Skeletal muscle tissue (tissue), 4 donors: ENCODE results near the gene PPHLN1. TPM values are rescaled to one million over a fixed set of nuclear protein-coding genes. Genes with fewer than 3 reads are reported as not detected.

Experiments used
- H3K27ac ChIP-seq: one replicate; pipeline ENCODE4 v1.7.0; 2013; ENCODE audit warnings: mild to moderate bottlenecking, low read depth, low read length, inconsistent platforms
- H3K27me3 ChIP-seq, 3 donors: one replicate each; pipeline ENCODE4 v1.7.0; 2013; ENCODE audit warnings: low read length in 3 of 3; ENCODE audit not compliant: control insufficient read depth in 3 of 3, insufficient read depth in 3 of 3
- H3K36me3 ChIP-seq, 3 donors: one replicate each; pipeline ENCODE4 v1.7.0; 2013; ENCODE audit warnings: low read length in 3 of 3; ENCODE audit not compliant: control insufficient read depth in 3 of 3, insufficient read depth in 3 of 3
- H3K4me1 ChIP-seq, 3 donors: one replicate each; pipeline ENCODE4 v1.7.0; 2013; ENCODE audit warnings: low read length in 3 of 3, mild to moderate bottlenecking in 3 of 3; ENCODE audit not compliant: control insufficient read depth in 3 of 3, insufficient read depth in 3 of 3
- H3K4me3 ChIP-seq, 3 donors: one replicate each; pipeline ENCODE4 v1.7.0; 2013; ENCODE audit warnings: low read length in 3 of 3
- H3K9ac ChIP-seq, 3 donors: one replicate each; pipeline ENCODE4 v1.7.0; 2013; ENCODE audit warnings: low read length in 3 of 3, mild to moderate bottlenecking in 3 of 3, moderate library complexity in 2 of 3, low read depth in 1 of 3
- H3K9me3 ChIP-seq, 3 donors: one replicate each; pipeline ENCODE4 v1.7.0; 2013; ENCODE audit warnings: low read length in 3 of 3; ENCODE audit not compliant: control insufficient read depth in 3 of 3
- total RNA-seq: library from RNA; depleted of rRNA; stranded (reverse); fragments of >200 nt; gene quantifications from one replicate; pipeline ENCODE4 v1.2.3, GENCODE V29; 2014
- donor health status: Osteomylitis.

Gene PPHLN1
- 59.0 TPM for total RNA-seq

GRCh38 chr12:42325653-42326474 is at the start of gene PPHLN1, which contains the start of gene ZCRB1:
Gene PPHLN1, plus strand, starts transcription at chr12:42326167. Its CDS starts 9,736 bp downstream, at chr12:42335903.
Gene ZCRB1, minus strand, starts transcription at chr12:42326094. Its CDS starts 1,992 bp downstream, at chr12:42324102.
- Histone ChIP-seq H3K27ac (peak within 1 kb of the TSS; percentile 90), H3K36me3 (peaks cover 0 to 10% (median 9%) of the 10 kb centered on the region in 3 donors), H3K4me1 (peaks cover 12 to 16% (median 15%) of the 10 kb centered on the region in 3 donors), H3K4me3 (peak within 1 kb of the TSS; percentile 81 to 99 (median 89)), H3K9me3 (no peaks in the 10 kb centered on the region), H3K27me3 (no peaks in the 10 kb centered on the region), H3K9ac (peak within 1 kb of the TSS; percentile 92 to 95 (median 94))

- no peak overlapping the region for H3K4me3 ChIP-seq
- no peaks in the 10 kb centered on the region for H3K27me3 ChIP-seq
- H3K36me3 ChIP-seq: no peaks in the 10 kb centered on the region
- H3K27ac ChIP-seq: no peak overlapping the region
- H3K4me1 ChIP-seq: no peaks in the 10 kb centered on the region
- no peaks in the 10 kb centered on the region for H3K9me3 ChIP-seq
- no peak overlapping the region for H3K9ac ChIP-seq
Observed at GRCh38 chr12:42277396-42278127, 48.4 kb upstream of the PPHLN1 start.

GRCh38 chr12:42278128-42278510 is 47.8 kb upstream of the PPHLN1 start:
- no peaks in the 10 kb centered on the region for H3K27me3 ChIP-seq
- H3K4me1 ChIP-seq: no peaks in the 10 kb centered on the region
- H3K36me3 ChIP-seq: no peaks in the 10 kb centered on the region
- H3K9ac ChIP-seq: no peak overlapping the region
- H3K27ac ChIP-seq: no peak overlapping the region
- no peaks in the 10 kb centered on the region for H3K9me3 ChIP-seq
- H3K4me3 ChIP-seq: no peak overlapping the region

- no peaks in the 10 kb centered on the region for H3K27me3 ChIP-seq
- H3K4me1 ChIP-seq: no peaks in the 10 kb centered on the region
Observed at GRCh38 chr12:42281278-42281677, 44.7 kb upstream of the PPHLN1 start.

GRCh38 chr12:42281844-42282243 is 44.1 kb upstream of the PPHLN1 start:
- no peak overlapping the region for H3K4me3 ChIP-seq
- no peak overlapping the region for H3K9ac ChIP-seq
- no peaks in the 10 kb centered on the region for H3K27me3 ChIP-seq
- no peaks in the 10 kb centered on the region for H3K4me1 ChIP-seq
- H3K27ac ChIP-seq: no peak overlapping the region
- no peaks in the 10 kb centered on the region for H3K9me3 ChIP-seq
- H3K36me3 ChIP-seq: no peaks in the 10 kb centered on the region

More at GRCh38 chr12:42281278-42281677, 44.7 kb upstream of the PPHLN1 start:
- Histone ChIP-seq H3K9ac (no peak overlapping the region), H3K4me3 (no peak overlapping the region), H3K27ac (no peak overlapping the region), H3K36me3 (no peaks in the 10 kb centered on the region), H3K9me3 (no peaks in the 10 kb centered on the region)

- H3K9ac ChIP-seq: no peak overlapping the region
Observed at GRCh38 chr12:42282294-42282693, 43.7 kb upstream of the PPHLN1 start.

GRCh38 chr12:42283739-42284138 is 42.2 kb upstream of the PPHLN1 start:
- no peaks in the 10 kb centered on the region for H3K9me3 ChIP-seq
- H3K4me1 ChIP-seq: no peaks in the 10 kb centered on the region
- H3K27me3 ChIP-seq: peaks cover 0 to 3% (median 0%) of the 10 kb centered on the region in 3 donors
- H3K27ac ChIP-seq: no peak overlapping the region
- no peaks in the 10 kb centered on the region for H3K36me3 ChIP-seq
- H3K9ac ChIP-seq: no peak overlapping the region
- no peak overlapping the region for H3K4me3 ChIP-seq

More at GRCh38 chr12:42282294-42282693, 43.7 kb upstream of the PPHLN1 start:
- H3K9me3 ChIP-seq: no peaks in the 10 kb centered on the region
- no peak overlapping the region for H3K4me3 ChIP-seq
- no peak overlapping the region for H3K27ac ChIP-seq
- H3K36me3 ChIP-seq: no peaks in the 10 kb centered on the region
- H3K4me1 ChIP-seq: no peaks in the 10 kb centered on the region
- H3K27me3 ChIP-seq: no peaks in the 10 kb centered on the region

- H3K4me1 ChIP-seq: no peaks in the 10 kb centered on the region
- H3K36me3 ChIP-seq: no peaks in the 10 kb centered on the region
- H3K27me3 ChIP-seq: peaks cover 0 to 3% (median 0%) of the 10 kb centered on the region in 3 donors
- H3K4me3 ChIP-seq: no peak overlapping the region
- H3K27ac ChIP-seq: no peak overlapping the region
- no peaks in the 10 kb centered on the region for H3K9me3 ChIP-seq
- H3K9ac ChIP-seq: no peak overlapping the region
Observed at GRCh38 chr12:42284157-42284556, 41.8 kb upstream of the PPHLN1 start.

- Histone ChIP-seq H3K36me3 (no peaks in the 10 kb centered on the region), H3K27me3 (peaks cover 0 to 3% (median 0%) of the 10 kb centered on the region in 3 donors), H3K27ac (no peak overlapping the region)
Observed at GRCh38 chr12:42284876-42285275, 41.1 kb upstream of the PPHLN1 start.

GRCh38 chr12:42285431-42285830 is 40.5 kb upstream of the PPHLN1 start:
- Histone ChIP-seq H3K36me3 (no peaks in the 10 kb centered on the region), H3K27me3 (peaks cover 0 to 3% (median 0%) of the 10 kb centered on the region in 3 donors), H3K4me3 (no peak overlapping the region), H3K27ac (no peak overlapping the region), H3K4me1 (no peaks in the 10 kb centered on the region), H3K9me3 (no peaks in the 10 kb centered on the region), H3K9ac (no peak overlapping the region)

More at GRCh38 chr12:42284876-42285275, 41.1 kb upstream of the PPHLN1 start:
- H3K4me1 ChIP-seq: no peaks in the 10 kb centered on the region
- no peak overlapping the region for H3K9ac ChIP-seq
- no peaks in the 10 kb centered on the region for H3K9me3 ChIP-seq
- H3K4me3 ChIP-seq: no peak overlapping the region
